GM13977 (cell line): Measurements from ENCODE around the gene ZBTB39.

Experiments used
- DNase-seq: peaks from one replicate; pipeline ENCODE4 v3.0.0; 2012; ENCODE audit warnings: low spot score
- in situ Hi-C: fragments of 300-500 bp; cut with MboI; formaldehyde crosslinking; loops from one replicate; pipeline ENCODE4 v1.12.0; 2022; ENCODE audit warnings: low sequenced_read_pairs, low pct_unique_long_range_greater_than_20kb, mixed read lengths, inconsistent platforms; ENCODE audit not compliant: unreplicated experiment
- TF ChIP-seq, protein P1 (sequence below): IDR thresholded peaks from 2 replicates; pipeline ENCODE4 v1.5.1; 2012; ENCODE audit warnings: mild to moderate bottlenecking, control low read depth; ENCODE audit not compliant: insufficient read depth; ENCODE audit errors: extremely low read depth, missing control alignments

The ZBTB39 gene

DNA sequence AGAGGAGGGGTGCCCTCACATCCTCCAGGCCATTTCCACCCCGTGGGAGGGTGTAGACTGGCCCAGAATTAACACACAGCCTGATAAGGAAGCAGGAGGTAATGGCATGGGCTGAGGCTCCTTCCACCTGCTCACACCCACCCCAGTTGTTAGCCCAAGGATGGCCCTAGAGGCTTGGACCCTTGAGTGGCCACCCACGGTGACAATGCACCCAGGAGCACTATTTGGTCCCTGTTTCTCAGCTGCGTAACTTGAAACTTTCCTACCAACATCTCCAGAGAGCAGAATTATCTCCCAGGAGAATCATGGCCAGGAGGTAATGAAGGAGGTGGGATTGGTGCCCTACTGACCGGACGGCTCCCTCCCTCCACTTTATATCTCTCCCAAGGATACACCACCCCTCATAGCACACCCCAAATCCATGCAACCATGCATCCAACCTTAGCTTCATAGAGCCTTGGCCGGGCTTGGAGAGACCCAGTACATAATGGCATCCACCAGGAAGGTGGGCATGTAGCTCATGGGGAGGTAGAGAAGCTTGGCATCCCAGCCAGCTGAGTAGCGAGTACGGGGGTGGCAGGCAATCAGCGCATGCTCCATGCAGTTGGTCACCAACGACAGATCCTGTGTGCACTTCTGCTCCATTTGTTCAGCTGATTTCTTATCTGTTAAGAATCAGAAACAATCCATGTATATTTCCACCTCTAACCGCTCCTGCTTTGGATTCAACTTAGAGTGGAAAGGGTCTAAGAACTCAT, 54.6 kb downstream of the ZBTB39 start:
- TF ChIP-seq, protein P1, sequence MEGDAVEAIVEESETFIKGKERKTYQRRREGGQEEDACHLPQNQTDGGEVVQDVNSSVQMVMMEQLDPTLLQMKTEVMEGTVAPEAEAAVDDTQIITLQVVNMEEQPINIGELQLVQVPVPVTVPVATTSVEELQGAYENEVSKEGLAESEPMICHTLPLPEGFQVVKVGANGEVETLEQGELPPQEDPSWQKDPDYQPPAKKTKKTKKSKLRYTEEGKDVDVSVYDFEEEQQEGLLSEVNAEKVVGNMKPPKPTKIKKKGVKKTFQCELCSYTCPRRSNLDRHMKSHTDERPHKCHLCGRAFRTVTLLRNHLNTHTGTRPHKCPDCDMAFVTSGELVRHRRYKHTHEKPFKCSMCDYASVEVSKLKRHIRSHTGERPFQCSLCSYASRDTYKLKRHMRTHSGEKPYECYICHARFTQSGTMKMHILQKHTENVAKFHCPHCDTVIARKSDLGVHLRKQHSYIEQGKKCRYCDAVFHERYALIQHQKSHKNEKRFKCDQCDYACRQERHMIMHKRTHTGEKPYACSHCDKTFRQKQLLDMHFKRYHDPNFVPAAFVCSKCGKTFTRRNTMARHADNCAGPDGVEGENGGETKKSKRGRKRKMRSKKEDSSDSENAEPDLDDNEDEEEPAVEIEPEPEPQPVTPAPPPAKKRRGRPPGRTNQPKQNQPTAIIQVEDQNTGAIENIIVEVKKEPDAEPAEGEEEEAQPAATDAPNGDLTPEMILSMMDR, result no peak
- DNase-seq, result peak; percentile 1
- in situ Hi-C loops, result no loop called here

DNA sequence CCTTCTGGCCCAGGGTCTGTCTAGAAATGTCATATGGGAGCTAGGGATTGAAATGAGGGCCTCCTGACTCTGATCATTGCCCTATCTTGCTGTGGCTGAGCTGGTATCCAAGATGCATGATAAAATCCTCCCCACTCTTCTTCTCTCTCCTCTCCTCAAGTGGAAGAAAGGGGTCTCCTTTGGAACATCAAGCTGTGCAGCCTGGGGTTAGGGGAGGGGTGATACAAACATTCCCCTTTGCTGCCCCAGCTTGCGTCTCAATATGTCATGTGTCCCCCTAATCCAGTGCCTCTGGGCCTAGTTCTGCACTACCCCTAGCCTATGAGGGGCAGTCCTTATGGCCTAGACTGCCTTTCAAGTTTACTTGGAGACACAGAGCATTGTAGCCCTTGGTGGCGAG, 57.5 kb downstream of the ZBTB39 start:
- no peak for DNase-seq
- in situ Hi-C loops, result no loop called here
- TF ChIP-seq, protein P1, result no peak
